Right lobe of liver (tissue), 6 donors: ENCODE measurements around the gene SHANK2. TPM values are rescaled to one million over a fixed set of nuclear protein-coding genes. Genes with fewer than 3 reads are reported as not detected.
A peak's percentile ranks its signal among the peaks of the same experiment; 100 is the strongest.

Source experiments
- ATAC-seq, 4 donors: fragments of 200-7000 bp; cut with Tn5 transposase; one replicate each; pipeline ENCODE4 v1.9.1; 2020; ENCODE audit warnings: mild to moderate bottlenecking in 4 of 4, moderate library complexity in 4 of 4
- DNase-seq, 3 donors: peaks; one replicate each; pipeline ENCODE4 v3.0.0-alpha.2; 2020
- H3K27ac ChIP-seq, 3 donors: fragments of 200-600 bp; one replicate each; pipeline ENCODE4 v1.8.0; 2022
- H3K27me3 ChIP-seq, 2 donors: fragments of 200-600 bp; one replicate each; pipeline ENCODE4 v1.8.0; 2022
- H3K36me3 ChIP-seq, 4 donors: fragments of 200-600 bp; sonication (generic) in 1 of 4; one replicate each; pipeline versions ENCODE4 v1.5.1 to v1.8.0; 2017 to 2022; ENCODE audit warnings: control low read depth in 1 of 4
- H3K4me1 ChIP-seq, 4 donors: fragments of 200-600 bp; sonication (generic) in 1 of 4; one replicate each; pipeline versions ENCODE4 v1.5.1 to v1.8.0; 2017 to 2022; ENCODE audit warnings: control low read depth in 1 of 4
- H3K4me3 ChIP-seq, 3 donors: fragments of 200-600 bp; one replicate each; pipeline ENCODE4 v1.8.0; 2022
- H3K9me3 ChIP-seq, 4 donors: fragments of 200-600 bp; sonication (generic) in 1 of 4; one replicate each; pipeline versions ENCODE4 v1.5.1 to v1.8.0; 2017 to 2022; ENCODE audit warnings: control low read depth in 1 of 4
- POLR2A ChIP-seq: fragments of 450-650 bp; IDR thresholded peaks from one replicate; pipeline ENCODE4 v1.6.1; 2017; ENCODE audit warnings: antibody characterized with exemption, mild to moderate bottlenecking
- WGBS: methylation state at CpG from one replicate; pipeline ENCODE4 v1.1.6; 2018; ENCODE audit warnings: low coverage, low lambda C conversion rate; ENCODE audit not compliant: insufficient coverage; ENCODE audit errors: missing lambda C conversion rate; 5-methylcytosine and 5-hydroxymethylcytosine counted together
- intact Hi-C, 2 donors: fragments of 100-400 bp; cut with DNase I; formaldehyde crosslinking; loops; one replicate each; pipeline versions ENCODE4 v1.11.2 to v1.14.1; 2022
- total RNA-seq, 6 experiments: library from RNA; depleted of rRNA in 2 of 6; stranded (reverse); fragments of >200 nt in 2 of 6; fragmentation: NEBNext Ultra II Directional in 3 of 6; extraction: Animal tissue kit (Norgen Biotek cat#: 25700) in 3 of 6; gene quantifications; one replicate each; pipeline versions ENCODE4 v1.1.0 to v1.2.4, GENCODE V29; 2016 to 2023
- TF ChIP-seq, protein P1 (sequence below), 4 donors: fragments of 200-600 bp in 3 of 4; fragments of 450-650 bp in 1 of 4; IDR thresholded peaks; one replicate each; pipeline versions ENCODE4 v1.5.1 to v1.8.0; 2016 to 2022; ENCODE audit warnings: antibody characterized with exemption in 4 of 4, mild to moderate bottlenecking in 2 of 4
- donor health status: DM: no; HTN: yes; CAD: no.
- donor health status: DM: no; HTN: no; CAD: no.
- donor health status: DM: no; HTN: no; CAD: no.
- donor health status: DM: no; HTN: yes; CAD: no.
- donor health status: DM: no; HTN: yes; CAD: no.

The SHANK2 gene
- total RNA-seq, 6 experiments from 2014 or later: 21.9 to 50.3 (median 30.9) TPM

DNA sequence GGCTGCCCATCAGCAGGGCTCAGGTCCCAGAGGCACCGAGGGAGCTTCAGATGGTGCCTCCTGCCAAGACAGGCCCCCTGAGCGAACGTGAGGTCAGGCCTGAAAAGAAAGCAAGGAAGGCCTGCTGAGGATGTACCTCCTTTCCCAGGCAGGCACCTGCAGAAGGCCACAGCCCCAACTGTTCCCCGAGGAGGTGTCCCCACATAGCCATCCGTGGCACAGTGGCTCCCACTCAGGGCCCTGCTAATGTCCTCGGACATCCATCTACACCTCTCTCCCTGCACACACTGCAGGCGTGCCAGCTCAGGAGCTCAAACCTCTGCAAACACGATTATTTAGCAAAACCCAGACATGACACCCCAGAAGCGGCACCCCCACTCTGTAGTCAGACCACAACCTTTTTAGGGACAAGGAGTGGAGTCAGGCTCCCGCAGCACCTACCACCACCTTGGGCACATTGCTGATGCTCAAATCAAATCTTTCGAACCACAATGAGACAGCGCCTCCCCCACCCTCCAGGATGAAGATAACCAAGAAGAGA lies 36.9 kb downstream of the SHANK2 start:
- Histone ChIP-seq H3K27ac (no peak overlapping the region), H3K36me3 (no peaks in the 10 kb centered on the region), H3K27me3 (no peaks in the 10 kb centered on the region), H3K4me1 (peaks cover 0 to 30% (median 14%) of the 10 kb centered on the region in 4 donors), H3K9me3 (no peaks in the 10 kb centered on the region), H3K4me3 (no peak overlapping the region)
- TF ChIP-seq, protein P1, sequence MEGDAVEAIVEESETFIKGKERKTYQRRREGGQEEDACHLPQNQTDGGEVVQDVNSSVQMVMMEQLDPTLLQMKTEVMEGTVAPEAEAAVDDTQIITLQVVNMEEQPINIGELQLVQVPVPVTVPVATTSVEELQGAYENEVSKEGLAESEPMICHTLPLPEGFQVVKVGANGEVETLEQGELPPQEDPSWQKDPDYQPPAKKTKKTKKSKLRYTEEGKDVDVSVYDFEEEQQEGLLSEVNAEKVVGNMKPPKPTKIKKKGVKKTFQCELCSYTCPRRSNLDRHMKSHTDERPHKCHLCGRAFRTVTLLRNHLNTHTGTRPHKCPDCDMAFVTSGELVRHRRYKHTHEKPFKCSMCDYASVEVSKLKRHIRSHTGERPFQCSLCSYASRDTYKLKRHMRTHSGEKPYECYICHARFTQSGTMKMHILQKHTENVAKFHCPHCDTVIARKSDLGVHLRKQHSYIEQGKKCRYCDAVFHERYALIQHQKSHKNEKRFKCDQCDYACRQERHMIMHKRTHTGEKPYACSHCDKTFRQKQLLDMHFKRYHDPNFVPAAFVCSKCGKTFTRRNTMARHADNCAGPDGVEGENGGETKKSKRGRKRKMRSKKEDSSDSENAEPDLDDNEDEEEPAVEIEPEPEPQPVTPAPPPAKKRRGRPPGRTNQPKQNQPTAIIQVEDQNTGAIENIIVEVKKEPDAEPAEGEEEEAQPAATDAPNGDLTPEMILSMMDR (IDR thresholded peaks at IDR 0.05): no peak
- no peak for TF ChIP-seq POLR2A
- intact Hi-C loops: no loop called here
- peak in 1 of 3 donors; percentile 30 for DNase-seq
- no CpG with 5 or more reads among the region's 12 CpGs for WGBS
- no peak for ATAC-seq

- Histone ChIP-seq H3K27me3 (no peaks in the 10 kb centered on the region), H3K4me3 (no peak overlapping the region), H3K36me3 (no peaks in the 10 kb centered on the region), H3K4me1 (peaks cover 0 to 30% (median 15%) of the 10 kb centered on the region in 4 donors), H3K27ac (no peak overlapping the region), H3K9me3 (no peaks in the 10 kb centered on the region)
- TF ChIP-seq POLR2A: no peak
- TF ChIP-seq, protein P1 (IDR thresholded peaks at IDR 0.05): no peak
- intact Hi-C loops: no loop called here
- 89% methylated on average over 10 of the region's 23 CpGs for WGBS
- ATAC-seq (no peak), DNase-seq (peak in 1 of 3 donors; percentile 44)
Observed at GRCh38 chr11:71214553-71215424, 37.6 kb downstream of the SHANK2 start.

DNA sequence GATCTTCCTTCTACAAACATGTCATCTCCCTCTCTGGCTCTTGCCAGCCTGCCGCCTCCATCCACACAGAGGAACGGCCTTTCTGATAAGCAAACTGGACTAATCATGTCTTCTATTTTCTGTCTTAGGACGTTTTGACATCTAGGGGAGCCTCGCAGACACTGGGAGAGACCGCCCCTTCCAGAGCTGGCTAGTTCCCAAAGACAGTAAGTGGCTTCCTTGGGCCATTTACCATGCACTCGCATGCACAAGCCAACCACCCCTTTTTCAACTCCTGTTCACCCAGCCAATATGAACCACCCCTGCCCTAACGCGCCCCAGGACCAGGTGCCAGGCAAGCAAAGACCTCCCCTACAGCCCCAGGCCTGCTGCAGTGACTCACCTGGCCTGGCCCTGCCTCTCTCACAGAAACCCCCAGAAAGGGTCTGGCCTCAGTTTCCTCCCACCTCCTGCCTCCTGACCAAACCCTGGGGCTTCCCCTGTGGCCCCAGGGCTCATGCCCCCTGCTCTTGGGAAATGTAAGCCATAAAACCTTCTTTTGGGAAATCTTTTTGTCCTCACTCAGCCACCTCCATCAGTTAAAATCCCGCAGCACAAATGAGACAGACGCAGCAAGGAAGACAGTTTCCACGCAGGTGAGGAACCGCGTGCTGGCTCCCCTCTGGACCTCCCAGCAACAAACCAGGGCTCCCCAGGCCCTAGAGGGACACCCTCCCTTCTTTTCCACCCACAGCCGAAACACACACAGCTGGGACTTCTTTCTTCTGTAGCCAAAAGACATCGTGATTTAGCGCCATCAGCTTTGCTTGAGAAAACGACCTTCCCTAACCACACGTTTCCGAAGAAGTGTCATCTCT lies 38.5 kb downstream of the SHANK2 start:
- Histone ChIP-seq H3K4me1 (peaks cover 0 to 30% (median 15%) of the 10 kb centered on the region in 4 donors), H3K4me3 (peak overlapping the region in 1 of 3 donors; percentile 6), H3K27me3 (no peaks in the 10 kb centered on the region), H3K9me3 (no peaks in the 10 kb centered on the region), H3K36me3 (no peaks in the 10 kb centered on the region), H3K27ac (peak overlapping the region; percentile 33 to 83 (median 66))
- DNase-seq: peak in 1 of 3 donors; percentile 42
- WGBS: 42% methylated on average over 8 of the region's 19 CpGs
- TF ChIP-seq, protein P1 (IDR thresholded peaks at IDR 0.05): no peak
- TF ChIP-seq POLR2A: no peak
- intact Hi-C loops: no loop called here
- ATAC-seq: peak in 3 of 4 donors; percentile 24 to 50 (median 42)

DNA sequence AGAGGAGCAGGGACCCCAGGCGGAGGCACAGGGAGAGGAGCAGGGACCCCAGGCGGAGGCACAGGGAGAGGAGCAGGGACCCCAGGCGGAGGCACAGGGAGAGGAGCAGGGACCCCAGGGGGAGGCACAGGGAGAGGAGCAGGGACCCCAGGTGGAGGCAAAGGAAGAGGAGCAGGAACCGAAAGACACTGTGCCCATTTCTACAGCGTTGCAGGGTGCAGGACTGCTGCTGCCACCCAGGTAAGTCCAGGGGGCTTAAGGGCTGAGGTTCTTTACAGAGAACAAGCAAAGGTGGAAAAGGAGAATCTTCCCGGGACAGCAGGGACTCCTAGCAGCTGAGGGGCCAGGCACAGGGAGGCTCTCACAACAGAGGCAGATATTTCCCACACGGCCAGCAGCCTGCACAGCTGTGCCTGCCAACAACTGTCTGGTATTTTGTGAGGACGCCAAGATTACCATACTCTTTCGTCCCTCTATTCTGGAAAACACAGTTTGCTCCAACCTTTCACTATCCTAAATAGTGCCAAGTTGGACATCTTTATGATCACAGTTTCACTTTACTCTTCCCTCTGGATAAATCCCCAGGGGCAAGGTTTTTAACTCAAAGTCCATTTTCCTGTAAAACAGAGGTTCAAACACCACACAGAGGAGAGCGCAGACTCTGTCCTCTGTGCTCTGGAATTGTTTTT lies 39.4 kb downstream of the SHANK2 start:
- Histone ChIP-seq H3K4me3 (peak overlapping the region in 1 of 3 donors; percentile 6), H3K4me1 (peaks cover 0 to 39% (median 18%) of the 10 kb centered on the region in 4 donors), H3K27me3 (no peaks in the 10 kb centered on the region), H3K27ac (peak overlapping the region; percentile 33 to 83 (median 66)), H3K9me3 (no peaks in the 10 kb centered on the region), H3K36me3 (no peaks in the 10 kb centered on the region)
- peak; percentile 82 to 88 (median 85) for ATAC-seq
- WGBS: 34% methylated on average over 7 of the region's 10 CpGs
- intact Hi-C loops: no loop called here
- DNase-seq: peak in 1 of 3 donors; percentile 78
- TF ChIP-seq, protein P1 (IDR thresholded peaks at IDR 0.05): no peak
- no peak for TF ChIP-seq POLR2A
